HG02973 (cell line): Measurements from ENCODE around the gene PSD4.

Experiments used
- ATAC-seq: cut with Tn5 transposase; IDR thresholded peaks from one replicate; pipeline ENCODE4 v1.9.1; 2021; ENCODE audit warnings: moderate library complexity; ENCODE audit not compliant: unreplicated experiment

Gene PSD4

DNA sequence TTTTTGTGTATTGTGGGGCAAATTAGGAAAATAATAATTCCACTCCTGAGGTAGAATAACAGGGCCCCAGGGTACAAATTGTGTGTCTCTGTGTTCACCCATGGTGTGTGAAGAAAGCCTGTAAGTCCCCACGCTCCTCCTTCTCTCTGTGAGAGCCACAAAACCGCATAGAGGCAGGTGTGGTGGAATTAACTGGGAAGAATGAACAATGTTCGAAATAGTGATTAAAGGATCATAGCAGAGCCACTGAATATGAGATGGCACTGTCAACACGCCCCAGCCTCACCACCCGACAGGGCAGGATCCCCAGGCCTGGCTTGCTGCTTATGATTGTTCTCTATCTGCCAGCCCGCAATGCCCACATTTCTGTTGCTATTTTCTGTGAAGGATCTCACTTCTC, 32.3 kb upstream of the PSD4 start:
- no peak for ATAC-seq

GRCh38 chr2:113142290-113142689, 31.5 kb upstream of the PSD4 start:
- no peak for ATAC-seq

- ATAC-seq: no peak
Measured at GRCh38 chr2:113144259-113144658, 29.5 kb upstream of the PSD4 start.

DNA sequence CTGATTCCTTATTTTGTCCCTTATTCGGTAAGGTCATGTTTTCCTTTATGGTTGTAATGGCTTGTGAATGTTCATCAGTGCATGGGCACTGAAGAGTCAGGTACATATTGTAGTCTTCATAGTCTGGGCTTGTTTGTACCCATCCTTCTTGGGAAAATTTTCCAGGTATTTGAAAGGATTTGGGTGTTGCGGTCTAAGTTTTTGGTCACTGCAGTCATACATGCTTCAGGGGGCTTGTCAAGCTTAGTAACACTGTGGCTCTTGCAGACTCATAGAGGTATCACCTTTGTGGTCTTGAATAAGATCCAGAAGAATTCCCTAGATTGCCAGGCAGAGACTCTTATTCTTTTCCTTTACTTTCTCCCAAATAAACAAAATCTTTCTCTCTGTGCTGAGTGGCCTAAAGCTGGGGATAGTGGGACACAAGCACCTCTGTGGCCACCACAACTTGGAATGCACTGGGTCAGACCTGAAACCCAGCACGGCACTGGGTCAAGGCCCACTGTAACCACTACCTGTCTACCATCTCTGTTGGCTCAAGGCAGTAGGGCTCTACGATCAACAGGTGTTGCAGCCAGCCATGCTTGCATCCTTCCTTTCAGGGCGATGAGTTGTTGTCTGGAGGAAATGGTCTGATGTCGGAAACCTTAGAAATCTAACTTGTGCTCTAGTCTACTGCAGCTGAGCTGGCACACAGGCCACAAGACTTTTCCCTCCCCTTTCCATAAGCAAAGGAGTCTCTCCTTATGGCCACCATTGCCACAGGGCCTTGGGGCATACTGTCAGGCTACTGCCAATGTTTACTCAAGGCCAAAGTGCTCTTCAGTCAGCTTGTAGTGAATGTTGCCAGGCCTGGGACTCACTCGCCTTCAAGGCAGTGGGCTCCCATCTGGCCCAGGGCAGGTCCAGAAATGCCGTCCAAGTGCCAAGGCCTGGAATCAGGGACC, 24.9 kb upstream of the PSD4 start:
- ATAC-seq: no peak

- ATAC-seq: no peak
Measured at GRCh38 chr2:113149553-113150257, 24.1 kb upstream of the PSD4 start.

- ATAC-seq: no peak
Measured at GRCh38 chr2:113150258-113150601, 23.5 kb upstream of the PSD4 start.

GRCh38 chr2:113155331-113155730, 18.4 kb upstream of the PSD4 start:
- ATAC-seq: no peak

DNA sequence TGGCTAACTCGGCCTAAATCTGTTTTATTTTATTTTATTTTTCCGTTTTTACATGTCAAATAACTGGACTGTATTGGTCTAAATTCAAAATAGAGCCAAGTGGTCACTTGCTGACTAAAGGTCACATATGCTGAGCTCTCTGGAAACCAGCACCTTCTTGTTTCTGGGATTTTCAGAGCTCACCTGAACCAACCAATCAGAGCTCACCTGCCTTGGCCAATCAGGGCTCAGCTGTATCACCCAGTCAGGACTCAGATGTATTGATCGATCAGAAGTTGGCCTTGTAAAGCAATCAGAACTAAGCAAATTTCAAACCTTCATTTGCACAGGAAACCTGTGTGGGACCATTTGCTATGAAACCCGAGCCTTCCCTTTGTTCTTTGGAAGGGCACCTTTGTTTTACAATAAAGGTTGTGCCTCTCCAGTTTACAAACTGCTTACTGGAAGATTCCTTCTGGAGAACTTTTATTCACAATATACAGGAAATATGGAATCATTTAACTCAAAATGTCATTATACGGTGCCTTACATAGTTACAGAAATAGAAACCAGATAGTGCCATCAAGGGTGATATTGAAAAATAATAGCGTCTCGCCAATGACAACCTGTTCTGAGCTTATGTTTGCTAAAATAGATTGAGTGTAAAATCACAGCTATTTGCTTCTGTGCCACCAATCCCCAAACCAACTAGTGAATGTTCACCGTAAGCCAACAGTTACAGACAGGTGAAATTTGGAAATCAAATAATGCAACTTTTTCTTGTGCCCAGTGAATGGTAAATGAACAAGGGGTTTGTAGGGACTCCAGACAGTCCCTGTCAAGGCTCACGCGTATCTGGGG, 17.3 kb upstream of the PSD4 start:
- no peak for ATAC-seq

DNA sequence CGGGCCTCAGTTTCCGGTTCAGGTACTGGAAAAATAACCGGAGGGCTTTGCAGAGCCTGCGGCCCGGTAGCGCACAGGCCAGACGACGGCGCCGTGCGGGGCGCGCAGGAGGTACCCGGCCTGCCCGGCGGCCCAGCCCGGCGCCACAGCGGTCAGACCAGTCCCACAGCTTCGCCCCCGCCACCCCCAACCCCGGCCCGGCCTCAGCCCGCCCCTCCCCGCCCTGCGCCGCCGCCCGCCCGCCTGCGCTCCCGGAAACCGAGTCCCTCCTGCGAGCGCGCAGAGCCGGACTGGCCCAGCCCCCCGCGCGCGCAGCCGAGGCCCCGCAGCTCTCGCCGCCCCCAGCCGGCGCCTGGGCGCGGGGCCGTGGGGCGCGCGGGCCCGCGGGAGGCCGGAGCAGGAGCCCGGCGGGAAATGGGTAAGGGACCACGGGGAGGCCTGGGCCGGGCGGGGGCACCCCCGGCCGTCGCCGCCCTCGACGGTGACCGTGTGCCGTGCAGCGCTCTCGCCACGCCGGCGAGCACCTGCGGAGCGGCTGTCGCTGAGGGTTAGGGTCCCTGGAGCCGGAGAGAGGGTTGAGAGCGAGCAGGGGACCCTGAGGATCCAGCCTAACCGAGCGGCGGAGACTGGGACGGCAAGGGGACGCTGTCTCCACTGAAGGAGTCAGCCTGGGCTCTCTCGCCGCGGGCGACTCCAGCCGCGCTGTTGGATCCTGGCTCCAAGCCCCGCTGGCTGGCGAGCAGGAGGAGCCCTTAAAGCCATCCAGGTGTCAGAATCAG, 16.5 kb upstream of the PSD4 start:
- ATAC-seq: no peak

DNA sequence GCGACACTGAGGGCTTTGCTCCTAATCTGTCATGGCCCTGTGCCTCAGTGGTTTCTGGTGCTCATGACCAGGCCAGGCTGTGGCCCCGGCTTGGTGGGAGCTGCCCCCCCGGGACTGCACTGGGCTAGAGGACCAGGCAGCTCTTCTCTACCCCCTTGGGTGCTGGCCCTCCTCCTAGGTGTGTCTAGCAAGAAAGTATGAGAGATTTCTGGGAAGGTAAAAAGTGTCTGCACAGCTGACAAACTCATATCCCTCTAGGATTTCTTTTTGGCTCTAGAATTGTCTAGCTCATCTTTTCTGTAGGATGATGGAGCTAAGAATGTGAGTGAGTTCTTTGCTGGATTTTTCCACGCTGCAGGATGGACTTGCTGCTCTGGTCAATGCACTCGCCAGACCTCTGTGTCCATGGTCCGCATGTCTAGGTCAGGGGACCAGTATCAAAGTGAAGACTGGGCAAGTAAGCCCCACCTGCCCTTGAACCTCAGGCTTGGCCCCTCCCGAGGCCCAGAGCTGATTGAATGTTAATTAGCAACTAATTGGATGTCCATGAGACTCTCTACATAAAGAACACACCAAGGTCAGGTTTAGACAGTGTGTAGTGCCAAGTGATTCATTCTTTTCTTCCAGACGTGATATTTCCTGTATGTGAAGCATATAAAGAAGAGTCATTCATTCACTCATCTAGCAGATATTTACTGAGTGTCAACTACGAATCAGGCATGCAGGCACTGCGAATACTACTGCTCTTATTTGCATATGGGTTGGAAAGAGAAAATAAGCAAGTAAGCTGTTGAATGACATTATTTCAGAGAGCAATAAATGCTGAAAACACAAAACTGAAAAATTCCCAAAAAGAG, 15.6 kb upstream of the PSD4 start:
- no peak for ATAC-seq

- no peak for ATAC-seq
Measured at GRCh38 chr2:113158884-113159553, 14.8 kb upstream of the PSD4 start.

DNA sequence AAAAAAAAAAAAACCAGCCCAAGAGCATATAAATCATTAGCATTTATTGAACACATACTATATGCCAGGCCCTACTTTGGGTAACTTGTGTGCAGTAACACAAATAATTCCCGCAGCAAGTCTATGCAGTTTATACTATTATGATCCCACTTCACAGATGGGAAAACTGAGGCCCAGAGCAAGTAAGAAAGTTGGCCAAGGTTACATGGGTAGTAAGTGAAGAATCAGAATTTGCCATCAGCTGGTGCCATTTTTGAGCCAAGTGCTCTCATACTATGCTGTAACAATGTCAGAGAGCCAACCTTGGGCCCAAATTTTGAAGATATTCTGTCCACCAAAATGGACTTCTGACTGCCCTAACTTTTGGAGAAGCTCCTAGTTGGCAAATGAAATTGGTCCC, 13.5 kb upstream of the PSD4 start:
- no peak for ATAC-seq

DNA sequence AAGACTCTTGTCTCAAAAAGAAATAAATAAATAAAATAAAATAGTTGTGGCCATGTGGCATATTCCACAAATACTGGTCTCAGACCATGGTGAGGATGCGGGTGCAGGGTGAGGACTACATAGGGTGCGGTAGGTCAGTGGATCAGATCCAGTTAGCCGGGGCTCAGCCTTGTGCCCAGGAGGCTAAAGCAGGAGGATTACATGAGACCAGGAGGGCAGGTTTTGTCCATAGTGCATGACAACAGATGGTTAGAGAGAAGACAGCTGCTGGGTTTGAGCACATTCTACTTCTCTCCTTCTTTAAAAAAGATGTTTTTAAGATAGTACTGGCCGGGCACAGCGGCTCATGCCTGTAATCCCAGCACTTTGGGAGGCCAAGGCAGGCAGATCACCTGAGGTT, 12.8 kb upstream of the PSD4 start:
- no peak for ATAC-seq

DNA sequence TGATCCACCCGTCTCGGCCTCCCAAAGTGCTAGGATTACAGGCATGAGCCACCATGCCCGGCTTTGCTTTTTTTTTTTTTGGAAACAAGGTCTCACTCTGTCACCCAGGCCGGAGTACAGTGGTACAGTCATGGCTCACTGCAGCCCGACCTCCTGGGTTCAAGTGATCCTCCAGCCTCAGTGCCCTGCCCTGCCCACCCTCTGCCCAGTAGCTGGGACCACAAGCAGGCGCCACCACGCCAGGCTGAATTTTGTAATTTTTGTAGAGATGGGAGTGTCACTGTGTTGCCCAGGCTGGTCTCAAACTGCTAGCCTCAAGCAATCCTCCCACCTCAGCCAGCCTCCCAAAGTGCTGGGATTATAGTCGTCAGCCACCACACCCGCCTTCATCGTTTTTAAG, 11.6 kb upstream of the PSD4 start:
- no peak for ATAC-seq

DNA sequence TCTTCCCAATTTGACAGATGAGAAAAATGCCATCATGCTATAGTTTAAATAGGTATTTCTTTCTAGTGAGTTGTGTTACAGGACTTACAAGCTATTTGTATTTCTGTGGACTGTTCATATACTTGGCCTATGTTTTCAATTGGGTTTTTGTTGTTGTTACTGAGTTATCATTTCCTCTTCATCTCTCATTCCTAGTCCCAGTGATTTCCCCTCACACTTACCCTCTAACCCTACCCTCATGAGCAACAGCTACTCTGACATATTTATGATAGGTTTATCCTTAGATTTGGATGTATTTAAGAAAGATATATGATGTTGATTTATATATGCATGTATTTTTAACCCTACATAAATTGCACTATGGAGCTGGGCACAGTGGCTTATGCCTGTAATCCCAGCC, 10.9 kb upstream of the PSD4 start:
- ATAC-seq: no peak

DNA sequence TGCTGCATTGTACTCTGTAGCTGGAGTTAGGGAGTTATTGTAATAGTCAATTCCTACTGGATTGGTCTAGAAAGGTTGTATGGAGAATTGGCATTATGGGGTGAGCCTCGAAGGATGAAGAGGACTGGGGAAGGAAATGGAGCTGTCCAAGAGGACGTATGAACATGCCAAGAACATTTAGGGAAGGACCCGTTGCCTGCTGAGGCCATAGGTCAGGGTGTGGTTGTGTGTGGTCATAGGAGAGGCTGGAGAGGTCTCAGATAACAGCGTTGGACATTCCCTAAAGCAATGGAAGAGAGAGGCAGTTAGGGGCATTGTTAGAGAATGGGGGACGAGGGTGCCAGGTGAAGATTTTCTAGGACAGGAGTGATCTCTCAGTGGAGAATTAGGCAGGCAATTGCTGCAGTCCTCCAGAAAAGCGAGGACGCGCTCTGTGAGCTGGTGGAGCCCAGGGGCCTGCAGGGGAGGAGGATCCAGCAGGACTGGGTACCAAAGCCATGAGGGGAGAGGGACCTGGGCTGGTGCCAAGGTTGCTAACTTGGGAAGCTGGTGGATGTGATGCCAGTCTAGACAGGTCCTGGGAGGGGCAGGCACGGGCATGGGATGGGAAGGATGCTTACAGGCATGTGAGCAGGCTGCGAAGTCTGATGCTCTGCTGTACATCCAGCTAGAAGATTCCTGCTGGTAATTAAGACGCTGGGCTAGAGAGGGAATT, 9.4 kb upstream of the PSD4 start:
- ATAC-seq: no peak

DNA sequence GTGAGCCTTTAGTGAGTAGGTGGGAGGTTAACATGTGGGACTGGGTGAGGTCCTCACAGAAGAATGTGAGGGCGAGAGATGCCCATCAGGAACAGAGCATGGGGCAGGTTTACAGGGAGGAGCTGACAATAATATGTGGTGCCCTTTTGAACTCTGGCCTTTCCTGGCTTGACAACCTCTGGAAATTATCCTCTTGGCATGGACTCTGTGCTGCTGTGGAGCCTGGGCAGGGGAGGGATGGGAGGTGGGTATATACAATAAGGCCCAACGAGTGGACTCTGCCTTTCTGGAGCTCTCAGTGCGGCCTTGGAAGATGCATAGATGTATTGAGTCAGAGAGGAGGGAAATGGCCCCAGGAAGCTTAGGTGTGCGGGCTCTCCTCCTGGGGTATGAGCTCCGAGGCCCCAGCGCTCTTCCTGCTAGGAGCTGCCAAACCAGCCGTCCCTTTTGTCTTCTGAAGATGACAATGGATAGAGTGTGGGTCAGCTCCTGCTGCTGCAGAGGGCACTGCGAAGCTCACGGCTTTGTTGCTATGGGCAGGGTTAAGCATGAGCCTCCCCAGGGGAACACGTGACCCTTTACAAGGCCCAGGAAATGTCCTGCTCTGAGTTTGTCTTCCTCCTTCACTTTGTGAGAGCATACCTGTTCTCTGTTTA, 8.7 kb upstream of the PSD4 start:
- no peak for ATAC-seq

- ATAC-seq: no peak
Measured at GRCh38 chr2:113166187-113166645, 7.6 kb upstream of the PSD4 start.
